B cell (primary cell): ENCODE measurements around the gene EGR2. TPM values are rescaled to one million over a fixed set of nuclear protein-coding genes. Genes with fewer than 3 reads are reported as not detected.

Experiments
- ATAC-seq: fragments of 200-7000 bp; cut with Tn5 transposase; one replicate; pipeline ENCODE4 v1.10.0; 2021; ENCODE audit warnings: low read depth, mild to moderate bottlenecking, moderate number of reproducible peaks, moderate library complexity
- CTCF ChIA-PET: fragments of 350-600 bp; sonication (Branson Sonifier 250); formaldehyde crosslinking; loops from one replicate; lab custom pipeline; 2021; ENCODE audit warnings: antibody characterized with exemption, inconsistent platforms; lab: Charles Lee
- POLR2A ChIA-PET: fragments of 350-600 bp; sonication (Branson Sonifier 250); formaldehyde crosslinking; loops from one replicate; lab custom pipeline; 2021; ENCODE audit warnings: antibody characterized with exemption; lab: Charles Lee
- DNase-seq: peaks from one replicate; pipeline ENCODE4 v3.0.0; 2013
- H2AFZ ChIP-seq: 2 replicates; pipeline ENCODE4 v1.6.1; 2012; ENCODE audit warnings: mild to moderate bottlenecking, low read depth, low read length; ENCODE audit not compliant: insufficient read depth, poor library complexity, severe bottlenecking
- H3K27ac ChIP-seq, 2 donors: 1 replicate in 1 of 2; 2 replicates in 1 of 2; pipeline ENCODE4 v1.5.1; 2012 to 2013; ENCODE audit warnings: low read length in 2 of 2, mild to moderate bottlenecking in 2 of 2, moderate library complexity in 1 of 2
- H3K27me3 ChIP-seq, 4 experiments: fragments of 200-600 bp in 1 of 4; sonication (generic) in 1 of 4; replicated peaks in 1 of 4; 1 replicate in 2 of 4; 2 replicates in 2 of 4; pipeline versions ENCODE4 v1.6.1 to v1.7.0; 2013 to 2016; ENCODE audit warnings: low read length in 3 of 4, mild to moderate bottlenecking in 2 of 4, mixed read lengths in 1 of 4, moderate library complexity in 1 of 4; ENCODE audit not compliant: insufficient read depth in 4 of 4, control insufficient read depth in 3 of 4; ENCODE audit errors: control extremely low read depth in 1 of 4
- H3K36me3 ChIP-seq, 2 experiments: replicated peaks in 1 of 2; 1 replicate in 1 of 2; 2 replicates in 1 of 2; pipeline versions ENCODE4 v1.6.1 to v1.7.1; 2013; ENCODE audit warnings: low read length in 1 of 2; ENCODE audit not compliant: insufficient read depth in 2 of 2, control insufficient read depth in 1 of 2; ENCODE audit errors: control extremely low read depth in 1 of 2, extremely low read depth in 1 of 2
- H3K4me1 ChIP-seq, 2 donors: fragments of 200-600 bp in 1 of 2; sonication (generic) in 1 of 2; 1 replicate in 1 of 2; 2 replicates in 1 of 2; pipeline versions ENCODE4 v1.5.1 to v1.6.1; 2013 to 2017; ENCODE audit warnings: low read length in 2 of 2; ENCODE audit not compliant: control insufficient read depth in 2 of 2, insufficient read depth in 2 of 2
- H3K4me2 ChIP-seq: replicated peaks from 2 replicates; pipeline ENCODE3; 2012; ENCODE audit warnings: mild to moderate bottlenecking, low read depth, low read length; ENCODE audit not compliant: poor library complexity, severe bottlenecking
- H3K4me3 ChIP-seq, 5 experiments: fragments of 200-600 bp in 1 of 5; sonication (generic) in 1 of 5; 1 replicate in 3 of 5; 2 replicates in 2 of 5; pipeline versions ENCODE4 v1.5.1 to v1.7.0; 2011 to 2016; ENCODE audit warnings: low read length in 4 of 5, mild to moderate bottlenecking in 4 of 5, low read depth in 2 of 5, control low read depth in 1 of 5, moderate library complexity in 1 of 5; ENCODE audit not compliant: insufficient read depth in 1 of 5; ENCODE audit errors: control extremely low read depth in 1 of 5, extremely low read depth in 1 of 5
- H3K79me2 ChIP-seq: fragments of 200-600 bp; sonication (generic); one replicate; pipeline ENCODE4 v1.6.0; 2016; ENCODE audit warnings: low read length; ENCODE audit not compliant: control insufficient read depth, insufficient read depth
- H3K9ac ChIP-seq: fragments of 200-600 bp; sonication (generic); 2 replicates; pipeline ENCODE4 v1.6.1; 2017; ENCODE audit warnings: mild to moderate bottlenecking, low read length, moderate library complexity
- H3K9me3 ChIP-seq, 3 donors: one replicate each; pipeline versions ENCODE4 v1.6.1 to v1.7.1; 2013; ENCODE audit warnings: low read length in 2 of 3; ENCODE audit not compliant: control insufficient read depth in 2 of 3, insufficient read depth in 1 of 3; ENCODE audit errors: control extremely low read depth in 1 of 3
- H4K20me1 ChIP-seq: 2 replicates; pipeline ENCODE4 v1.6.0; 2012; ENCODE audit warnings: mild to moderate bottlenecking, low read length; ENCODE audit not compliant: insufficient read depth, control insufficient read depth, poor library complexity, severe bottlenecking
- H3K27ac Mint-ChIP-seq: one replicate; pipeline ENCODE4 v1.8.0; 2021; ENCODE audit warnings: mixed read lengths
- H3K27me3 Mint-ChIP-seq: one replicate; pipeline ENCODE4 v1.8.0; 2021; ENCODE audit warnings: mixed read lengths
- H3K4me1 Mint-ChIP-seq: one replicate; pipeline ENCODE4 v1.8.0; 2021; ENCODE audit warnings: mixed read lengths
- H3K4me3 Mint-ChIP-seq: one replicate; pipeline ENCODE4 v1.8.0; 2021; ENCODE audit warnings: mixed read lengths
- H3K9me3 Mint-ChIP-seq: one replicate; pipeline ENCODE4 v1.8.0; 2022; ENCODE audit warnings: mixed read lengths; ENCODE audit not compliant: insufficient read depth
- EZH2 ChIP-seq: IDR thresholded peaks from 2 replicates; pipeline ENCODE4 v1.6.1; 2012; ENCODE audit warnings: borderline replicate concordance, low read depth, mild to moderate bottlenecking, moderate library complexity, low read length; ENCODE audit not compliant: insufficient read depth, poor library complexity, severe bottlenecking
- WGBS: methylation state at CpG from one replicate; pipeline ENCODE4 v1.1.5; 2013; ENCODE audit warnings: missing lambda C conversion rate; ENCODE audit not compliant: insufficient coverage; 5-methylcytosine and 5-hydroxymethylcytosine counted together
- intact Hi-C: fragments of 100-400 bp; cut with micrococcal nuclease; formaldehyde crosslinking; loops from one replicate; pipeline ENCODE4 v1.10.0; 2022
- polyA minus RNA-seq: library from RNA; depleted of rRNA, polyadenylated mRNA; stranded (reverse); fragments of >200 nt; gene quantifications from 2 replicates; pipeline ENCODE4 v1.2.3, GENCODE V29; 2012
- polyA plus RNA-seq: library from polyadenylated mRNA; depleted of rRNA; stranded (reverse); fragments of >200 nt; gene quantifications from 2 replicates; pipeline ENCODE4 v1.2.3, GENCODE V29; 2012
- total RNA-seq, 2 donors: library from RNA; stranded (reverse); fragments of 120-200 nt in 1 of 2; gene quantifications; 1 replicate in 1 of 2; 2 replicates in 1 of 2; pipeline versions ENCODE4 v1.2.3 to v1.2.4, GENCODE V29; 2013 to 2022
- TF ChIP-seq, protein P1 (sequence below): fragments of 200-600 bp; IDR thresholded peaks from one replicate; pipeline ENCODE4 v1.8.0; 2022; ENCODE audit warnings: antibody characterized with exemption, mild to moderate bottlenecking

The EGR2 gene
- total RNA-seq (6.3 and 6.6 TPM in 2 replicates), polyA plus RNA-seq (4.2 and 10.9 TPM in 2 replicates), polyA minus RNA-seq (7.3 and 10.4 TPM in 2 replicates)
- 2.4 TPM for total RNA-seq (2013)

DNA sequence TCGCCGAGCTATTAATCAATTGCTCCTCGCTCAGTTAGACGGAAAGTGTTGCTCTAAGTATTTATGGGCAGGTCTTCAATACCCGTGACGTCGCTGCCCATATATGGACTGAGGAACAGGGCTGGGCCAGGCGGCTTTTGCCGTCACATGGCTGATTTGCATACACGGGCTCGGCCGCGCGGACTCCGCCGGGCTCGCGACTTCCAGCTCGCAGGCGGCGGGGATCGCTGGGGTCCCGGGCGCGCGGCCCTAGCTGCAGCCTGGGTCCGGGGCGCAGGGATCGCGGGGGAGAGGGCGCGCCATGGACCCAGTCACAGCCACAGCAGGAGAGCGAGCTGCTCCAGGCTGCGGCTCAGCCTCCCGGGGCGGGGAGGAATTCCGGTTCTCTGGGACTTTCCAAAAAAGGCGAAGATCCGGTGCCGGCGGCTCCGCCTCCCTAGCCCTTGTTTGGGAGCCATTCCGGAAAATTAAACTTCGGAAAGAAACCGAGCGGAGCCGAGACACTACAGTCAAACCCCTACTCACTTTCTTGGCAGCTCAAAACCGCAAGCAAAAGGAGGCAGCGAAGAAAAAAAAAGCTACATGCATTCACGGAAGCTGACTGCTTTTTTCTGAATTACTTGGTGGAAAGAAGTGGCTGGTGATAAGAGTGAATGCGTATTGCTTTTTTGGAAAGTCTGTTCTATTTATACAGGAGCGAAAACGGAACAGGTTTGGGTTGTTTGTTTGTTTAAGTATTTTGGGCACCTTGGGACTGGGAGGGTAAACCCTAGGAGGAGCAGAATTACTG, at the start of gene EGR2:
TSS of gene EGR2 (minus strand) at position 36 of the 790 bp plus-strand sequence. CDS start 337 bp downstream, outside the sequence.
- DNase-seq (peak; percentile 98), ATAC-seq (peak; percentile 74)
- no peaks in the 10 kb centered on the region for H3K9me3 Mint-ChIP-seq
- TF ChIP-seq EZH2: no peak
- TF ChIP-seq, protein P1, sequence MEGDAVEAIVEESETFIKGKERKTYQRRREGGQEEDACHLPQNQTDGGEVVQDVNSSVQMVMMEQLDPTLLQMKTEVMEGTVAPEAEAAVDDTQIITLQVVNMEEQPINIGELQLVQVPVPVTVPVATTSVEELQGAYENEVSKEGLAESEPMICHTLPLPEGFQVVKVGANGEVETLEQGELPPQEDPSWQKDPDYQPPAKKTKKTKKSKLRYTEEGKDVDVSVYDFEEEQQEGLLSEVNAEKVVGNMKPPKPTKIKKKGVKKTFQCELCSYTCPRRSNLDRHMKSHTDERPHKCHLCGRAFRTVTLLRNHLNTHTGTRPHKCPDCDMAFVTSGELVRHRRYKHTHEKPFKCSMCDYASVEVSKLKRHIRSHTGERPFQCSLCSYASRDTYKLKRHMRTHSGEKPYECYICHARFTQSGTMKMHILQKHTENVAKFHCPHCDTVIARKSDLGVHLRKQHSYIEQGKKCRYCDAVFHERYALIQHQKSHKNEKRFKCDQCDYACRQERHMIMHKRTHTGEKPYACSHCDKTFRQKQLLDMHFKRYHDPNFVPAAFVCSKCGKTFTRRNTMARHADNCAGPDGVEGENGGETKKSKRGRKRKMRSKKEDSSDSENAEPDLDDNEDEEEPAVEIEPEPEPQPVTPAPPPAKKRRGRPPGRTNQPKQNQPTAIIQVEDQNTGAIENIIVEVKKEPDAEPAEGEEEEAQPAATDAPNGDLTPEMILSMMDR: no peak
- intact Hi-C loops: loop anchor here (1.0 to 10.0 kb wide), 14 partner anchors 12 to 914 kb away; partner anchors contain the start of genes ADO, ARID5B, NRBF2 and RTKN2
- Histone ChIP-seq H3K79me2 (peaks cover 23% of the 10 kb centered on the region), H3K27ac (peak within 1 kb of the TSS; percentile 77 to 84), H2AFZ (peak within 1 kb of the TSS; percentile 87), H3K36me3 (no peaks in the 10 kb centered on the region), H3K9ac (peak within 1 kb of the TSS; percentile 79), H3K9me3 (no peaks in the 10 kb centered on the region), H4K20me1 (peaks cover 20% of the 10 kb centered on the region), H3K27me3 (peaks cover 0 to 37% (median 9%) of the 10 kb centered on the region in 4 experiments), H3K4me3 (peak within 1 kb of the TSS; percentile 66 to 88 (median 72)), H3K4me1 (peaks cover 33 to 42% of the 10 kb centered on the region in 2 donors), H3K4me2 (peak within 1 kb of the TSS; percentile 100)
- ChIA-PET CTCF (interaction anchor here (0.6 to 9.3 kb wide), 24 partner anchors 9 to 903 kb away, joined by 3 to 204 read pairs (median 12); partner anchors contain the start of genes ADO and NRBF2), POLR2A (interaction anchor here (0.9 to 3.2 kb wide), 9 partner anchors 9 to 317 kb away, joined by 3 to 18 read pairs (median 6); partner anchors contain the start of genes ADO and NRBF2)
- peaks cover 7% of the 10 kb centered on the region for H3K27me3 Mint-ChIP-seq
- peaks cover 54% of the 10 kb centered on the region for H3K4me1 Mint-ChIP-seq
- H3K4me3 Mint-ChIP-seq: peak within 1 kb of the TSS; percentile 100
- peak within 1 kb of the TSS; percentile 99 for H3K27ac Mint-ChIP-seq
- WGBS: under 1% methylated on average over 48 of the region's 53 CpGs

- POLR2A ChIA-PET: no interaction called here
- no peak overlapping the region for H3K27ac Mint-ChIP-seq
- 100% methylated on average over 1 of the region's 1 CpG for WGBS
Measured at GRCh38 chr10:62862447-62862846, 46.3 kb upstream of the EGR2 start.

More at GRCh38 chr10:62862447-62862846, 46.3 kb upstream of the EGR2 start:
- CTCF ChIA-PET: no interaction called here
- ATAC-seq: no peak
- intact Hi-C loops: no loop called here
- H3K4me2 ChIP-seq: no peak overlapping the region
- no peak overlapping the region for H3K4me3 ChIP-seq
- H3K4me3 Mint-ChIP-seq: no peak overlapping the region
- DNase-seq: no peak
- no peak overlapping the region for H3K9ac ChIP-seq
- no peaks in the 10 kb centered on the region for H3K79me2 ChIP-seq
- no peak overlapping the region for H2AFZ ChIP-seq
- H3K4me1 Mint-ChIP-seq: peaks cover 10% of the 10 kb centered on the region
- no peaks in the 10 kb centered on the region for H3K9me3 Mint-ChIP-seq
- no peak for TF ChIP-seq EZH2
- TF ChIP-seq, protein P1: no peak
- no peaks in the 10 kb centered on the region for H3K27me3 Mint-ChIP-seq
- H3K9me3 ChIP-seq: no peaks in the 10 kb centered on the region
- no peaks in the 10 kb centered on the region for H3K36me3 ChIP-seq
- no peaks in the 10 kb centered on the region for H4K20me1 ChIP-seq
- no peaks in the 10 kb centered on the region for H3K27me3 ChIP-seq
- no peak overlapping the region for H3K27ac ChIP-seq
- peaks cover 5 to 8% of the 10 kb centered on the region in 2 donors for H3K4me1 ChIP-seq
